ENCODE data around the gene MARF1. TPM values are rescaled to one million over a fixed set of nuclear protein-coding genes. Genes with fewer than 3 reads are reported as not detected.

Gene MARF1
- total and polyA plus RNA-seq, 9 of the 15 experiments (the other 6 are each of a cell fraction or from before 2014, with no cell fraction given) = 4.7 to 33.2 (median 11.7) TPM

DNA sequence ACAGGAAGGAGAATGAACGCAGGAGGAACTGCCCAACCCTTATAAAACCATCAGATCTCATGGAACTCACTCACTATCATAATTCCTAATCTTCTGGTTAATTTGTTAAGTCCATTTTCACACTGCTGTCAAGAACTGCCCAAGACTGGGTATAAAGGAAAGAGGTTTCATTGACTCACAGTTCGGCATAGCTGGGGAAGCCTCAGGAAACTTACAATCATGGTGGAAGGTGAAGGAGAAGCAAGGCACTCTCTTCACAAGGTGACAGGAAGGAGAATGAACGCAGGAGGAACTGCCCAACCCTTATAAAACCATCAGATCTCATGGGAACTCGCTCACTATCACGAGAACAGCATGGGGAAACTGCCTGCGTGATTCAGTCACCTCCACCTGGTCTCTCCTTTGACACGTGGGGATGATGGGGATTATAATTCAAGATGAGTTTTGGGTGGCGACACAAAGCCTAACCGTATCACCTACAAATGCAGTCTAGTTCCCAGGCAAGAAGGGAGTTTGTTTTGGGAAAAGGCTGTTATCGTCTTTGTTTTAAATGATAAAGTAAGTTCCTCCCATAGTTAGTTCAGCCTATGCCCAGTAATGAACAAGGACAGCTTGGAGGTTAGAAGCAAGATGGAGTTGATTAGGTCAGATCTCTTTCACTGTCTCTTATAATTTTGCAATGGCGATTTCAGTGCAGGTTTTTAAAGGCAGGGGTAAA is 68.9 kb downstream of the MARF1 start (continued):
- TF ChIP-seq, protein P1, sequence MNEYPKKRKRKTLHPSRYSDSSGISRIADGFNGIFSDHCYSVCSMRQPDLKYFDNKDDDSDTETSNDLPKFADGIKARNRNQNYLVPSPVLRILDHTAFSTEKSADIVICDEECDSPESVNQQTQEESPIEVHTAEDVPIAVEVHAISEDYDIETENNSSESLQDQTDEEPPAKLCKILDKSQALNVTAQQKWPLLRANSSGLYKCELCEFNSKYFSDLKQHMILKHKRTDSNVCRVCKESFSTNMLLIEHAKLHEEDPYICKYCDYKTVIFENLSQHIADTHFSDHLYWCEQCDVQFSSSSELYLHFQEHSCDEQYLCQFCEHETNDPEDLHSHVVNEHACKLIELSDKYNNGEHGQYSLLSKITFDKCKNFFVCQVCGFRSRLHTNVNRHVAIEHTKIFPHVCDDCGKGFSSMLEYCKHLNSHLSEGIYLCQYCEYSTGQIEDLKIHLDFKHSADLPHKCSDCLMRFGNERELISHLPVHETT (CRISPR knock-in tag; conservative IDR thresholded peaks at IDR 0.05 in 1 of 2, IDR thresholded peaks at IDR 0.05 in 1 of 2) = peak in 1 of 2 experiments; percentile 96; a peak in 2 of 4 replicates
- TF ChIP-seq GABPA (tag; conservative IDR thresholded peaks at IDR 0.05; ENCODE audit: low read depth) (peak; percentile 42), ZNF644 (tag; IDR thresholded peaks at IDR 0.05; ENCODE audit: low read depth) (peak; percentile 96), RBM25 (IDR thresholded peaks at IDR 0.05; ENCODE audit: low read depth, low read length, severe bottlenecking) (peak; percentile 92), NEUROD1 (IDR thresholded peaks at IDR 0.05; ENCODE audit: borderline replicate concordance, low read depth, low read length, partially characterized antibody) (peak; percentile 45), DDX20 (tag; IDR thresholded peaks at IDR 0.05; ENCODE audit: low read depth) (peak; percentile 96), PTRF (tag; IDR thresholded peaks at IDR 0.05) (peak; percentile 94), POLR2G (IDR thresholded peaks at IDR 0.05; ENCODE audit: low read depth, low read length) (peak; percentile 67), TEAD1 (CRISPR knock-in tag; IDR thresholded peaks at IDR 0.05) (peak in 1 of 2 experiments; percentile 92; a peak in 2 of 4 replicates), TAF9B (IDR thresholded peaks at IDR 0.05; ENCODE audit: partially characterized antibody) (peak; percentile 34), ETV1 (tag; conservative IDR thresholded peaks at IDR 0.05; ENCODE audit: low read depth) (peak; percentile 75), KDM5B (IDR thresholded peaks at IDR 0.05; ENCODE audit: insufficient replicate concordance, low read depth, low read length) (peak; percentile 67), ZNF75A (CRISPR knock-in tag; IDR thresholded peaks at IDR 0.05) (peak; percentile 77)
